NCI-H748 treated with DMSO at 0.1 percent for 48 hours (cell line): Measurements from ENCODE around the gene TNNC2.

Experiments
- DNase-seq: peaks from one replicate; lab custom pipeline; 2025; lab: John Stamatoyannopoulos, UW

The TNNC2 gene

GRCh38 chr20:45781391-45781931 is 45.7 kb downstream of the TNNC2 start:
- DNase-seq, result no peak

- DNase-seq, result no peak
These were observed 47.0 kb downstream of the TNNC2 start for GRCh38 chr20:45780159-45780558.

DNA sequence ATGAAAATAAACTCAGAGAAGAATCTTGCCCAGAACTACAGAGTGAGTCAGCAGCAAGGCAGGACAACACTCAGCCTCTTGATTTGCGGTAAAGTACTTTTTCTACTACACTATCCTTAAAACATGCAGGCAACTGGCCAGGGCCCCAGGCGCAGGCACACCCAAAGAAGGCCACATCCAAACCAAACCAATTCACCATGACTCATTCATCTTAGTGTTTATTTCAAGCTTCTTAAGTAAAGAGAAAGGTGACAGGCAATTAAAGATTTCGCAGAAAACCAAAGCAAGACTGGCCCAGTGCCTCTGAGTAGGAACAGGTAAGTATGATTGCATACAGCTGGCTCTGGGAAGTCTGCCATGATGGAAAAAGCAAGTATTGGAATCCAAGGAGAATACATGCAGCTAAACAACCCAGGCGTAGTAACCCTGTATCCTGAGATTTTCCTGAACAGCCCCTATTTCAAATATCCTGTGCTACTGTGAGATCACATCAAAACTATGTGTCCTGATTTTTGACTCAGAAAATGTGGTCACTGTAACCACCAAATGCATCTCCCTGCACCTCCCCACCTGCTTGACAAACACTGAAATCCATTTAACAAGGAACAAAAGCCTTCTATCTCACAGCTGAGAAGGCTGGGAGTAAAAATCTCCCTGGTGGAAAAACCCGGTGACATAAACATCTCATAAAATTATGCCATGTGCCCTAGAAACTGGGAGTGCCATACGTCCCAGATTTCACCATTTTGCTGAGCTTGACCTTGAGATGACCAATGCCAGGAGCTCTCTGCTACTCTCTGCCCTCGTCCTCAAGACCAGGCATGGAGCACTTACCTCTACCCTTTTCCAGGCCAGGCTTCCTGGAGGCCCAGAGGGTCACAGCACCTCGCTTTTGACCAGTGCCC is 47.8 kb downstream of the TNNC2 start:
- no peak for DNase-seq

DNA sequence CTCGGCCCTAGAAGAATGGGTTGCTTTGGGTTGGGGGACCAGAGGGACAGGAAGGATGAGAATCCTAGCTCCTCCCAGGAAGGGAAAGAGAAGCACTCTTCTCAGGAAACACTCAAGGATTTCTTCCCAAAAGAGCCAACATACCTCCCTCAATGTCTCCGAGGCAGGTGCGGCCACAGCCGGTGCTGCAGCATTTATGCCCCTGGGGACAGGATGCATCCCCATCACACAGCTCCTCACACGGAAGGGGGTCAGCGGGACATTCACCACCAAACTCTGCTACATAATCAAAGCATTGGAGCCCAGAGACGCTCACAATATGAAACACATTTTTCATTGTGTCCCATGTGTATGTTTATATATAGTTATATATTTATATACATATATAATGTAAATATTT is 50.2 kb downstream of the TNNC2 start:
- DNase-seq, result no peak

- no peak for DNase-seq
These were observed 51.7 kb downstream of the TNNC2 start for GRCh38 chr20:45775411-45775810.

DNA sequence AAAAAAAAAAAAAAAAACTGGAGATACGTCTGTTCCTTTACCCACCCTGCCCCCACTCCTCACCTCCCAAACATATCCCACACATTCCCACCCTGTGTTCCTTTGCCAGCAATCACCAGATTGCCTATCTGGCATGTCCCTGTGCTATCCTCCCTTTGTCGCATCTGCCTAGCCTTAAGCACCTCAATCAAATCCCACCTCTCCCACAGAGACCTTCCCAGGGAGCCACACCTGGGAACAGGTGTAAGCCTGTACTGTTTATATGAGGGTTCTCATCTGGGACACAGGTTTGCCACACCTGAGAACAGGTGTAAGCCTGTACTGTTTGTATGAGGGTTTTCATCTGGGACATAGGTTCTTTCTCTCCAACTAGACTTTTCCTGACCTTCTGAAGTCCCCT is 52.2 kb downstream of the TNNC2 start:
- DNase-seq, result no peak
